GM21381 (cell line): ENCODE data around the gene PKN2.

Experiments
- ATAC-seq: cut with Tn5 transposase; IDR thresholded peaks from one replicate; pipeline ENCODE4 v1.9.1; 2021; ENCODE audit warnings: mild to moderate bottlenecking, moderate library complexity; ENCODE audit not compliant: unreplicated experiment

Gene PKN2

GRCh38 chr1:88731475-88732269 is 47.6 kb downstream of the PKN2 start:
- no peak for ATAC-seq

GRCh38 chr1:88735382-88735781 is 51.3 kb downstream of the PKN2 start:
- ATAC-seq = no peak

- no peak for ATAC-seq
Observed at GRCh38 chr1:88735909-88736308, 51.8 kb downstream of the PKN2 start.

GRCh38 chr1:88736633-88737248 is 52.7 kb downstream of the PKN2 start:
- no peak for ATAC-seq

- ATAC-seq = no peak
Observed at GRCh38 chr1:88737338-88737927, 53.4 kb downstream of the PKN2 start.

GRCh38 chr1:88740784-88741183 is 56.7 kb downstream of the PKN2 start:
- no peak for ATAC-seq

GRCh38 chr1:88741413-88741812 is 57.3 kb downstream of the PKN2 start:
- no peak for ATAC-seq

- ATAC-seq = no peak
Observed at GRCh38 chr1:88742531-88742930, 58.5 kb downstream of the PKN2 start.

- no peak for ATAC-seq
Observed at GRCh38 chr1:88744142-88744541, 60.1 kb downstream of the PKN2 start.

- ATAC-seq = no peak
Observed at GRCh38 chr1:88746916-88747315, 62.8 kb downstream of the PKN2 start.

- no peak for ATAC-seq
Observed at GRCh38 chr1:88751714-88752113, 67.6 kb downstream of the PKN2 start.

GRCh38 chr1:88753506-88753905 is 69.4 kb downstream of the PKN2 start:
- ATAC-seq = no peak

GRCh38 chr1:88763649-88764406 is 79.8 kb downstream of the PKN2 start:
- ATAC-seq = no peak

- ATAC-seq = no peak
Observed at GRCh38 chr1:88768187-88768586, 84.1 kb downstream of the PKN2 start.

- ATAC-seq = no peak
Observed at GRCh38 chr1:88768816-88769215, 84.7 kb downstream of the PKN2 start.

GRCh38 chr1:88773540-88774150 is 89.6 kb downstream of the PKN2 start:
- no peak for ATAC-seq

- ATAC-seq = no peak
Observed at GRCh38 chr1:88774151-88774556, 90.1 kb downstream of the PKN2 start.

- no peak for ATAC-seq
Observed at GRCh38 chr1:88777604-88778149, 93.6 kb downstream of the PKN2 start.

GRCh38 chr1:88779880-88780279 is 95.8 kb downstream of the PKN2 start:
- no peak for ATAC-seq

GRCh38 chr1:88780485-88780884 is 96.4 kb downstream of the PKN2 start:
- ATAC-seq = no peak

- ATAC-seq = no peak
Observed at GRCh38 chr1:88783145-88783544, 99.1 kb downstream of the PKN2 start.
